Neural progenitor cell (in vitro differentiated cells): ENCODE data around the gene ZMYND11.

Source experiments
- EZH2 ChIP-seq: fragments of 200-600 bp; sonication (generic); IDR thresholded peaks from 2 replicates; pipeline ENCODE4 v1.6.1; 2017; ENCODE audit warnings: antibody characterized with exemption, mild to moderate bottlenecking, moderate library complexity
- EZH2phosphoT487 ChIP-seq: fragments of 200-600 bp; sonication (generic); IDR thresholded peaks from 2 replicates; pipeline ENCODE4 v1.6.1; 2017; ENCODE audit warnings: antibody characterized with exemption
- TF ChIP-seq, protein P1 (sequence below): fragments of 200-600 bp; sonication (generic); IDR thresholded peaks from 2 replicates; pipeline ENCODE4 v1.5.1; 2017; ENCODE audit warnings: antibody characterized with exemption, mild to moderate bottlenecking

DNA sequence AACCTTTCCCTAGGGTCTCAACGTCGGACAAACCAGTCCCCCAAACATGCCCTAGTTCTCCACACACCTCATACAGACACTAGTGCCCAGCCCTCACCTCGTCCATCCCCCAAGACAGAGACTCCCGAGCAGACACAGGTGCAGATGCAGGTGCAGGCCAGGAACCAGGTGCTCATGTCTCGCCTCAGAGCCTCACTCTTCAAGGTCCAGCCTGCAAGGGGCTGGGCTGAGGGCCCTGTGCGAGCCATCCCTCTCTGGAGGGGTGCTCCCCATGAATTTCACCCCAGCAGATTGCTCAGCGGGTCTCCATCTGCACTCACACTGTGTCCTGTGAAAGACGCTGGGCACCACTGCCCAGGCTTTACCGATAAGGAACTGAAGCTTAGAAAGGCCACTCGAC is 49.2 kb upstream of the ZMYND11 start:
- TF ChIP-seq, protein P1, sequence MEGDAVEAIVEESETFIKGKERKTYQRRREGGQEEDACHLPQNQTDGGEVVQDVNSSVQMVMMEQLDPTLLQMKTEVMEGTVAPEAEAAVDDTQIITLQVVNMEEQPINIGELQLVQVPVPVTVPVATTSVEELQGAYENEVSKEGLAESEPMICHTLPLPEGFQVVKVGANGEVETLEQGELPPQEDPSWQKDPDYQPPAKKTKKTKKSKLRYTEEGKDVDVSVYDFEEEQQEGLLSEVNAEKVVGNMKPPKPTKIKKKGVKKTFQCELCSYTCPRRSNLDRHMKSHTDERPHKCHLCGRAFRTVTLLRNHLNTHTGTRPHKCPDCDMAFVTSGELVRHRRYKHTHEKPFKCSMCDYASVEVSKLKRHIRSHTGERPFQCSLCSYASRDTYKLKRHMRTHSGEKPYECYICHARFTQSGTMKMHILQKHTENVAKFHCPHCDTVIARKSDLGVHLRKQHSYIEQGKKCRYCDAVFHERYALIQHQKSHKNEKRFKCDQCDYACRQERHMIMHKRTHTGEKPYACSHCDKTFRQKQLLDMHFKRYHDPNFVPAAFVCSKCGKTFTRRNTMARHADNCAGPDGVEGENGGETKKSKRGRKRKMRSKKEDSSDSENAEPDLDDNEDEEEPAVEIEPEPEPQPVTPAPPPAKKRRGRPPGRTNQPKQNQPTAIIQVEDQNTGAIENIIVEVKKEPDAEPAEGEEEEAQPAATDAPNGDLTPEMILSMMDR = no peak
- TF ChIP-seq EZH2phosphoT487 (no peak), EZH2 (no peak)
